ENCODE data around the gene CD164. TPM values are rescaled to one million over a fixed set of nuclear protein-coding genes. Genes with fewer than 3 reads are reported as not detected.
A peak's percentile ranks its signal among the peaks of the same experiment; 100 is the strongest.

CD164 gene
- total RNA-seq, 1 donor from 2014 or later: 115 TPM

DNA sequence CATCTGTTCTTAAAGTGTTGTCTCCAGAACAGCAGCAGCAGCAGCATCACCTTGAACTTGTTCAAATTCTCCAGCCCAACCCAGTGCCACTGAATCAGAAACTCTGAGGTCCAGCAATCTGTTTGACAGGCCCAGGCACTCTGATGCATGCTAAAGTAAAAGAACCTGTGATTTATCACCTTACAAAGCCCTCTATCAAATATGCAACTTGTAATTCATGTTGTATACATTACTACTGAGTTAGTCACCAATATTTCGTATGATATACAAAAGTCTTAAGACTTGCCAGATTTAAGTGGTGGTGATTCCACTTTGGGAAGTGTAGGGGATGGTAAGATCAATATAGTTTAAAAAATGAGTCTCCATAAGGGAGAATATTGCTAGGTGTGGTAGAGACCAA, 6.0 kb upstream of the CD164 start:
- intact Hi-C loops (cut with DNase I): loop anchor here (10.0 kb wide), 1 partner anchor 833 kb away; no protein-coding TSS in a partner anchor
- no peak overlapping the region for H3K4me3 ChIP-seq
- H3K4me1 ChIP-seq: peaks cover 20% of the 10 kb centered on the region
- no peaks in the 10 kb centered on the region for H3K27me3 ChIP-seq
- DNase-seq (ENCODE audit: extremely low spot score in 2 of 2): no peak
- TF ChIP-seq, protein P1, sequence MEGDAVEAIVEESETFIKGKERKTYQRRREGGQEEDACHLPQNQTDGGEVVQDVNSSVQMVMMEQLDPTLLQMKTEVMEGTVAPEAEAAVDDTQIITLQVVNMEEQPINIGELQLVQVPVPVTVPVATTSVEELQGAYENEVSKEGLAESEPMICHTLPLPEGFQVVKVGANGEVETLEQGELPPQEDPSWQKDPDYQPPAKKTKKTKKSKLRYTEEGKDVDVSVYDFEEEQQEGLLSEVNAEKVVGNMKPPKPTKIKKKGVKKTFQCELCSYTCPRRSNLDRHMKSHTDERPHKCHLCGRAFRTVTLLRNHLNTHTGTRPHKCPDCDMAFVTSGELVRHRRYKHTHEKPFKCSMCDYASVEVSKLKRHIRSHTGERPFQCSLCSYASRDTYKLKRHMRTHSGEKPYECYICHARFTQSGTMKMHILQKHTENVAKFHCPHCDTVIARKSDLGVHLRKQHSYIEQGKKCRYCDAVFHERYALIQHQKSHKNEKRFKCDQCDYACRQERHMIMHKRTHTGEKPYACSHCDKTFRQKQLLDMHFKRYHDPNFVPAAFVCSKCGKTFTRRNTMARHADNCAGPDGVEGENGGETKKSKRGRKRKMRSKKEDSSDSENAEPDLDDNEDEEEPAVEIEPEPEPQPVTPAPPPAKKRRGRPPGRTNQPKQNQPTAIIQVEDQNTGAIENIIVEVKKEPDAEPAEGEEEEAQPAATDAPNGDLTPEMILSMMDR (IDR thresholded peaks at IDR 0.05): no peak
- no peak for TF ChIP-seq POLR2A (IDR thresholded peaks at IDR 0.05)
- TF ChIP-seq POLR2AphosphoS5 (IDR thresholded peaks at IDR 0.05; ENCODE audit: insufficient read depth in 1 of 2, low read depth in 1 of 2): no peak
- H3K36me3 ChIP-seq: no peaks in the 10 kb centered on the region
- H3K9me3 ChIP-seq: no peaks in the 10 kb centered on the region
- H3K27ac ChIP-seq: no peak overlapping the region

DNA sequence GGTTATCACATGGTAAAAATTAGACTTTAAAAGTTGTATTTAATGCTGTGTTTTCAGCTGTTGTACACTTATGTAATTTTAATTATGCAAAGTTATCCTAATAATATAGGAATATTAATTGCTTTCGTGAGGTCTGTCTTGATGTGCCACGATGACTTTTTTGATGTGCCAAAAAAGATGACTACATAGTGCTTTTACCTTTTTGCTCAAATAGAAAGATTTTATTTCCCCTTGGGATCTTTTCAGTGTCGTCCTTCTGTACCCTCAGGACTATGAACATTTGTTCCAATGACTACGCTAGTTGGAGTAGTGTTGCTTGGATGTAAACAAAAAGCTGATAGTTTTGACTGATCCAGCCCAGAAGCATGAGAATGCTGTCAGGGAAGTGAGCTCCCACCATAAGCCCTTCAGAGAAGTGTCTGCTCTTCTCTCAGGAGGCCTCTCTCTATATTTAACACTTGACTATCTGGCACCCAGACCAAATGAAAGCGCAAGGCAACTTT, 1.2 kb upstream of the CD164 start:
- Histone ChIP-seq H3K36me3 (no peaks in the 10 kb centered on the region), H3K9me3 (no peaks in the 10 kb centered on the region), H3K4me3 (peak overlapping the region; percentile 87 to 98), H3K4me1 (peaks cover 40% of the 10 kb centered on the region), H3K27me3 (no peaks in the 10 kb centered on the region), H3K27ac (peak overlapping the region; percentile 98)
- intact Hi-C loops (cut with DNase I): loop anchor here (1.0 to 10.0 kb wide), 4 partner anchors 59 to 829 kb away; partner anchors contain the start of genes PPIL6, SMPD2 and ZBTB24
- no peak for DNase-seq (ENCODE audit: extremely low spot score in 2 of 2)
- TF ChIP-seq POLR2AphosphoS5 (IDR thresholded peaks at IDR 0.05; ENCODE audit: insufficient read depth in 1 of 2, low read depth in 1 of 2) (no peak), POLR2A (IDR thresholded peaks at IDR 0.05) (no peak)
- TF ChIP-seq, protein P1 (IDR thresholded peaks at IDR 0.05): no peak

DNA sequence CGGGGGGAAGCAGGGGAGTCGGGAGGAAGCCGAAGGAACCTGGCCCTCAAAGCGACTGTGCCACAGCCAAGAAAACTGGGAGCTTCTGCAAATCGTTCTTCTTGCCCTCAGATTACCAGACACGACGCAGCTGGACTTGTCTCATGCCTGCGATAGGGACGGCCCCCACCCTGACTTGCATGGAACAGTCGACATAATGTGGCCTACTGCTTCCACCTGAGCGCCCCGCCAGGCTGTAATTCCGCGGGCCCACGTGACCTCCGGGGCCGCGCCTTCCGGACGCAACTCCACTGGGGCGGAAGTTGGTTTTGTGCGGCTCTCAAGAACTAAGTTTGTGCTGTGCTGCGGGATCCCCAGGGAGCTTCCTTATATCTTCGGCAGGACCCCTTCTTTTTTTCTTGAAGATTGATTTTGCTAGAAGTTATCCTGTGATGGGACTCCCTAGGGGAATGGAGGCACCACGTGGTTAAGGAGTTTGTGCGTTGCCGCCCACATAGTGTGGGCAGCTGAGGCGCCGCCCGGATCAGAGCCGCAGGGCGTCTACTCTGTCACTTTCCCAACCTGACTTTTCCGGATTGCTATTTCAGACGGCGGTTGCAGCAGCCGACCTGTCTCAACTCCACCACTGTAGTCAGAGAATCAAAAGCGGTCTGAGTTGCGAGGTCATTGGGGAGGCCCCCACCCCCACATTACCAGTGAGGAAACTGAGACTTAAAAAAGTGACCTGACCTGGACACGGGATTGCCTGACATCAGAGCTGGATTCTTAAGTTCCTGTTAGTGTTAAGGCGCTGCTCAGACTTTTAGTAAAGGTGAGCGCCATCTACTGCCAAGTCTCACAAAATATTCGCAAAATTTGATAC, 540 bp upstream of the CD164 start:
- TF ChIP-seq POLR2A (IDR thresholded peaks at IDR 0.05) (peak in 1 of 2 donors; percentile 6), POLR2AphosphoS5 (IDR thresholded peaks at IDR 0.05; ENCODE audit: insufficient read depth in 1 of 2, low read depth in 1 of 2) (peak; percentile 60 to 86)
- TF ChIP-seq, protein P1 (IDR thresholded peaks at IDR 0.05): peak in 2 of 3 experiments; percentile 31 to 45
- peak overlapping the region; percentile 98 for H3K27ac ChIP-seq
- intact Hi-C loops (cut with DNase I): loop anchor here (1.0 to 10.0 kb wide), 4 partner anchors 59 to 828 kb away; partner anchors contain the start of genes PPIL6, SMPD2 and ZBTB24
- H3K4me1 ChIP-seq: peaks cover 47% of the 10 kb centered on the region
- DNase-seq (ENCODE audit: extremely low spot score in 2 of 2): peak in 1 of 2 donors; percentile 98
- peak overlapping the region; percentile 87 to 98 for H3K4me3 ChIP-seq
- H3K27me3 ChIP-seq: no peaks in the 10 kb centered on the region
- no peaks in the 10 kb centered on the region for H3K9me3 ChIP-seq
- H3K36me3 ChIP-seq: peaks cover 0 to 5% of the 10 kb centered on the region in 2 donors

DNA sequence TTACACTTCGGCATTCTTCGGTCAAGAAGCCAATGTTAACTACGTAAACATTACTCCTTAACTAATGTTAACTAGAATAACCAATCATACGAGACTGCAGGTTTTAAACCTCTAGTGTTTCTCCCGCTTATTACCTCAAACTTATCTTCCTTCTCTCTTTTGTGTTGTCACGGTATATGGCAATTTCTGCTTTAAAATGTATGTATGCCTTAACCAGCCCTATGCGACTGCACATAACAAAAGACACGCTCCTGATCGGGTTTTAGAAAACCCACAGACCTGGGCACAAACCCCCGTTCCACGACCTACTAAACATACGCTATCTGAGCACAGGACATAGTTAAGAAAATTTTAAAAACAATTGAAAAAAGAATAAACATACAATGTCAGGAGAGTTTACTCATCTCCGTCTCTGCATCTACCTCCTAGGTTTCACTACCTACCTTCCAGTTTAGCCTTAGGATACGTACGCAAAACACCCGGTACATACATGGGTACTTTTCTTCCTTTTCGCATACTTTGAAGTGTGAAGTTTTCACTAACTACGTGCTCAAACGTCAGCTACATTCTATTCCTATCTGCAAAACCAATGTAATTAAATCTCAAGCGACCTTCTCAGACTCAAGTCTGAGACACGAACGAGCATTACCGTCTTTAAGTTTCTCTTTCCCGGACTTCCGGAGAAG, 1.1 kb downstream of the CD164 start:
- intact Hi-C loops (cut with DNase I): loop anchor here (5.0 to 10.0 kb wide), 2 partner anchors 61 to 826 kb away; partner anchors contain the start of genes PPIL6 and SMPD2
- DNase-seq (ENCODE audit: extremely low spot score in 2 of 2): no peak

More for the DNA sequence above, 1.1 kb downstream of the CD164 start:
- Histone ChIP-seq H3K27ac (peak overlapping the region; percentile 98), H3K4me1 (peaks cover 60% of the 10 kb centered on the region), H3K9me3 (no peaks in the 10 kb centered on the region), H3K4me3 (peak overlapping the region; percentile 87 to 98), H3K36me3 (peaks cover 0 to 21% of the 10 kb centered on the region in 2 donors), H3K27me3 (no peaks in the 10 kb centered on the region)
- TF ChIP-seq POLR2A (IDR thresholded peaks at IDR 0.05) (no peak), POLR2AphosphoS5 (IDR thresholded peaks at IDR 0.05; ENCODE audit: insufficient read depth in 1 of 2, low read depth in 1 of 2) (no peak)
- TF ChIP-seq, protein P1 (IDR thresholded peaks at IDR 0.05): no peak

All from vagina (tissue), 2 donors.